ENCODE data around the gene NOS2.

DNA sequence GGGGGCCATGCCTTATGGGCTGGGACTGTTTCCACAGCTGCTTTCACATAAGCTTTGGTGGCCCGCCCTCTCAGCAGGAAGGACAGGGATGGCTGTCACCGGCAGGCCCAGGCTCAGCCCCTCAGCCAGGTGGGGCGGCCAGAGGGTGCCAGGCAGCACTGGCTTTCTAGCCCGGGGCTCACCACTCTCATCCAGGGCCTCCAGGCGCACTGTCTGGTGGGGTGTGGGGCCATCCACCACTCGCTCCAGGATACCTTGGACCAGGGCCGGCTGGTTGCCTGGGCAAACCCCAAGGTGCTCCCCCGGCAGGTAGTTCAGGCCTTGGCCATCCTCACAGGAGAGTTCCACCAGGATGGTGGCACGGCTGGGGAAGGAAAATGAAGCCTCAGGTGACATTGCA, 35.0 kb downstream of the NOS2 start:
- TF ChIP-seq, protein P1, sequence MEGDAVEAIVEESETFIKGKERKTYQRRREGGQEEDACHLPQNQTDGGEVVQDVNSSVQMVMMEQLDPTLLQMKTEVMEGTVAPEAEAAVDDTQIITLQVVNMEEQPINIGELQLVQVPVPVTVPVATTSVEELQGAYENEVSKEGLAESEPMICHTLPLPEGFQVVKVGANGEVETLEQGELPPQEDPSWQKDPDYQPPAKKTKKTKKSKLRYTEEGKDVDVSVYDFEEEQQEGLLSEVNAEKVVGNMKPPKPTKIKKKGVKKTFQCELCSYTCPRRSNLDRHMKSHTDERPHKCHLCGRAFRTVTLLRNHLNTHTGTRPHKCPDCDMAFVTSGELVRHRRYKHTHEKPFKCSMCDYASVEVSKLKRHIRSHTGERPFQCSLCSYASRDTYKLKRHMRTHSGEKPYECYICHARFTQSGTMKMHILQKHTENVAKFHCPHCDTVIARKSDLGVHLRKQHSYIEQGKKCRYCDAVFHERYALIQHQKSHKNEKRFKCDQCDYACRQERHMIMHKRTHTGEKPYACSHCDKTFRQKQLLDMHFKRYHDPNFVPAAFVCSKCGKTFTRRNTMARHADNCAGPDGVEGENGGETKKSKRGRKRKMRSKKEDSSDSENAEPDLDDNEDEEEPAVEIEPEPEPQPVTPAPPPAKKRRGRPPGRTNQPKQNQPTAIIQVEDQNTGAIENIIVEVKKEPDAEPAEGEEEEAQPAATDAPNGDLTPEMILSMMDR (IDR thresholded peaks at IDR 0.05): no peak
- no peak for TF ChIP-seq POLR2A (IDR thresholded peaks at IDR 0.05)

All from transverse colon (tissue), 3 donors.